Naive thymus-derived CD4-positive, alpha-beta T cell (primary cell): ENCODE measurements around the gene ZNF76. TPM values are rescaled to one million over a fixed set of nuclear protein-coding genes. Genes with fewer than 3 reads are reported as not detected.

ENCODE experiments used
- ATAC-seq: fragments of 150-1000 bp; cut with Tn5 transposase; 2 replicates; pipeline ENCODE4 v1.10.0; 2021; ENCODE audit warnings: mild to moderate bottlenecking, moderate library complexity
- CTCF ChIA-PET: fragments of 350-600 bp; sonication (Branson Sonifier 250); formaldehyde crosslinking; loops from one replicate; lab custom pipeline; 2021; ENCODE audit warnings: antibody characterized with exemption; lab: Charles Lee
- POLR2A ChIA-PET: fragments of 350-600 bp; sonication (Branson Sonifier 250); formaldehyde crosslinking; loops from one replicate; lab custom pipeline; 2021; ENCODE audit warnings: antibody characterized with exemption, inconsistent platforms; lab: Charles Lee
- DNase-seq, 9 donors: peaks; one replicate each; pipeline versions ENCODE4 v3.0.0 to v3.0.0-alpha.2; 2020 to 2022; ENCODE audit warnings: mixed read lengths in 1 of 9
- H3K27ac ChIP-seq: one replicate; pipeline ENCODE4 v1.7.0; 2013; ENCODE audit warnings: mild to moderate bottlenecking, low read depth, low read length, moderate library complexity
- H3K27me3 ChIP-seq, 2 donors: one replicate each; pipeline ENCODE4 v1.7.0; 2013; ENCODE audit warnings: low read length in 2 of 2, mild to moderate bottlenecking in 2 of 2, moderate library complexity in 2 of 2; ENCODE audit not compliant: control insufficient read depth in 2 of 2, insufficient read depth in 2 of 2
- H3K36me3 ChIP-seq, 3 experiments: 1 replicate in 2 of 3; 2 replicates in 1 of 3; pipeline ENCODE4 v1.7.0; 2013; ENCODE audit warnings: low read length in 3 of 3, mild to moderate bottlenecking in 3 of 3, moderate library complexity in 1 of 3; ENCODE audit not compliant: insufficient read depth in 3 of 3, control insufficient read depth in 2 of 3
- H3K4me1 ChIP-seq, 2 donors: one replicate each; pipeline ENCODE4 v1.7.0; 2013; ENCODE audit warnings: low read length in 2 of 2, mild to moderate bottlenecking in 2 of 2, moderate library complexity in 1 of 2; ENCODE audit not compliant: control insufficient read depth in 2 of 2, insufficient read depth in 2 of 2
- H3K4me3 ChIP-seq: 2 replicates; pipeline ENCODE4 v1.7.0; 2013; ENCODE audit warnings: mild to moderate bottlenecking, low read length
- H3K9me3 ChIP-seq, 3 experiments: 1 replicate in 2 of 3; 2 replicates in 1 of 3; pipeline ENCODE4 v1.7.0; 2013; ENCODE audit warnings: low read length in 3 of 3; ENCODE audit not compliant: control insufficient read depth in 2 of 3
- H3K27ac Mint-ChIP-seq, 9 donors: one replicate each; pipeline ENCODE4 v1.8.0; 2020 to 2022; ENCODE audit warnings: mixed read lengths in 9 of 9, mild to moderate bottlenecking in 8 of 9, moderate library complexity in 5 of 9, inconsistent platforms in 2 of 9
- H3K27me3 Mint-ChIP-seq, 5 donors: one replicate each; pipeline ENCODE4 v1.8.0; 2021 to 2022; ENCODE audit warnings: mixed read lengths in 5 of 5, mild to moderate bottlenecking in 1 of 5
- H3K36me3 Mint-ChIP-seq, 5 donors: one replicate each; pipeline ENCODE4 v1.8.0; 2020 to 2022; ENCODE audit warnings: mixed read lengths in 5 of 5, mild to moderate bottlenecking in 3 of 5, inconsistent platforms in 1 of 5
- H3K4me1 Mint-ChIP-seq, 7 donors: one replicate each; pipeline ENCODE4 v1.8.0; 2020 to 2022; ENCODE audit warnings: mixed read lengths in 7 of 7, mild to moderate bottlenecking in 3 of 7, inconsistent platforms in 1 of 7
- H3K4me3 Mint-ChIP-seq, 10 donors: one replicate each; pipeline ENCODE4 v1.8.0; 2020 to 2022; ENCODE audit warnings: mild to moderate bottlenecking in 10 of 10, mixed read lengths in 10 of 10, moderate library complexity in 6 of 10, inconsistent platforms in 2 of 10
- H3K9me3 Mint-ChIP-seq, 11 donors: one replicate each; pipeline ENCODE4 v1.8.0; 2020 to 2022; ENCODE audit warnings: mixed read lengths in 11 of 11, mild to moderate bottlenecking in 4 of 11, inconsistent platforms in 1 of 11, moderate library complexity in 1 of 11
- intact Hi-C, 2 donors: fragments of 100-400 bp; cut with micrococcal nuclease; formaldehyde crosslinking; loops; one replicate each; pipeline ENCODE4 v1.15.1; 2023
- polyA plus RNA-seq, 2 donors: library from polyadenylated mRNA; unstranded; fragments of 300-500 nt; fragmentation: Illumina TruSeq; gene quantifications; one replicate each; pipeline ENCODE4 v1.2.3, GENCODE V29; 2021
- total RNA-seq, 6 experiments: library from RNA in 5 of 6; stranded (reverse) in 5 of 6; gene quantifications; 1 replicate in 5 of 6; 2 replicates in 1 of 6; pipeline ENCODE4 v1.2.3 and lab custom pipeline; 2021 to 2026

ZNF76 gene
- total and polyA plus RNA-seq, 7 experiments from 2014 or later, result 20.6 to 110 (median 76.1) TPM

DNA sequence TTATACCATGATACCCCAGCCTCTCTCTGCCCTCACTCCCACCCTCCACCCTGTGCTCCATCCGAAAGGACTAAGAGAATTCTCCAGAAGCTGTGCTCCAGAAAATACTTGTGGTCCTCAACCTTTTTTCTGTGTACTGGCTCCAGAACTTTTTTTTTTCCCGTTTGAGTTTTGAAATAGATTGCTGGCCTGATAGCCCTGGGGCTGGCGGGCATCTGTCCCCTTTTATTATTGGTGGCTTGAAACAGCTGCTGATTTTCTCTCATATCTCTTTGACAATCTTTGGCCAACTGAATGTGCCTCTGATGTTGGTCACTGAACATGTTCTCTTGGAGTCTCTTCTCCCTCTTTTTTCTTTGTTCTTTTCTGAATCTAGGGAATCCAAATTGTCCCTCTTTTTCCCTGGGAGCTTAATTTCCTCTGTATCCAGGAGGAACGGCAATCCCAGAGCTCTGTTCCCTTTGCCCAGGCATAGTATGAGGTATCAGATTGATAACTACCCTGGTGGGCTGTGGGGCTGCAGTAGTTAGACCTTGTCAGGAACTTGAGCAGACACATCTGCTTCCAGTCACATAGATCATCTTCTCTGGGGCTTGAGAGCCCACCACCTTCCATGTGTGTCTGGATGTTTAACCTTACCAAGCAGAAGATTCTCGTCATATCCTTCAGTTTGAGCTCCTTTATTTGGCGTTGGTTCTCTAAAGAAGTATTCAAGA is 84.5 kb downstream of the ZNF76 start:
- H3K36me3 Mint-ChIP-seq, result peaks cover 3 to 19% (median 17%) of the 10 kb centered on the region in 5 donors
- Histone ChIP-seq H3K9me3 (no peaks in the 10 kb centered on the region), H3K36me3 (peaks cover 0 to 7% (median 0%) of the 10 kb centered on the region in 3 experiments), H3K4me1 (peaks cover 30 to 47% of the 10 kb centered on the region in 2 donors), H3K27me3 (no peaks in the 10 kb centered on the region), H3K4me3 (peak overlapping the region; percentile 70), H3K27ac (peak overlapping the region; percentile 97)
- POLR2A ChIA-PET, result interaction anchor here (0.6 to 5.7 kb wide), 16 partner anchors 9 to 128 kb away, joined by 3 to 47 read pairs (median 4); partner anchors contain the start of genes DEF6, FANCE and RPL10A
- CTCF ChIA-PET, result interaction anchor here (0.7 to 5.0 kb wide), 14 partner anchors 9 to 395 kb away, joined by 3 to 99 read pairs (median 3); partner anchors contain the start of genes FANCE and RPL10A
- H3K27ac Mint-ChIP-seq, result peak overlapping the region; percentile 53 to 98 (median 95)
- no peak for ATAC-seq
- intact Hi-C loops, result loop anchor here (2.0 kb wide), 3 partner anchors 71 to 393 kb away; partner anchors contain the start of gene ARMC12 (in 1 of the 2)
- no peaks in the 10 kb centered on the region for H3K27me3 Mint-ChIP-seq
- peaks cover 48 to 64% (median 58%) of the 10 kb centered on the region in 7 donors for H3K4me1 Mint-ChIP-seq
- no peak for DNase-seq
- H3K9me3 Mint-ChIP-seq, result peaks cover 0 to 2% (median 0%) of the 10 kb centered on the region in 11 donors
- peak overlapping the region; percentile 88 to 100 (median 98) for H3K4me3 Mint-ChIP-seq

Other genes starting within 250 kb of the ZNF76 start
- gene TCP11, start 118.4 kb upstream of the ZNF76 start, total RNA-seq, result not detected
- not detected for gene TCP11, start 118.4 kb upstream of the ZNF76 start, polyA plus RNA-seq
- not detected for gene SCUBE3, start 45.8 kb upstream of the ZNF76 start, total RNA-seq
- gene SCUBE3, start 45.8 kb upstream of the ZNF76 start, polyA plus RNA-seq, result under 1 TPM; 0.05 to 0.12 TPM
- gene DEF6, start 38.1 kb downstream of the ZNF76 start, total RNA-seq, result 100 to 1,000 TPM; 219 to 250 (median 225) TPM
- gene DEF6, start 38.1 kb downstream of the ZNF76 start, polyA plus RNA-seq, result 100 to 1,000 TPM; 113 to 234 TPM
- gene PPARD, start 82.8 kb downstream of the ZNF76 start, total RNA-seq, result 10 to 100 TPM; 29.3 to 47.1 (median 36.0) TPM
- 10 to 100 TPM in 1 of 2 donors, 1 to 10 TPM in 1; 7.3 to 20.2 TPM for gene PPARD, start 82.8 kb downstream of the ZNF76 start, polyA plus RNA-seq
- gene FANCE, start 192.6 kb downstream of the ZNF76 start, total RNA-seq, result 10 to 100 TPM in 1 of 5 experiments, 1 to 10 TPM in 4; 3.1 to 12.0 (median 6.4) TPM
- 1 to 10 TPM; 3.4 to 7.5 TPM for gene FANCE, start 192.6 kb downstream of the ZNF76 start, polyA plus RNA-seq
- gene RPL10A, start 208.7 kb downstream of the ZNF76 start, total RNA-seq, result 1,000 to 10,000 TPM; 1,380 to 2,381 (median 2,302) TPM
- gene RPL10A, start 208.7 kb downstream of the ZNF76 start, polyA plus RNA-seq, result 1,000 to 10,000 TPM; 1,203 to 1,279 TPM
- gene TEAD3, start 237.3 kb downstream of the ZNF76 start, total RNA-seq, result under 1 TPM in 3 of 5 experiments, not detected in 2; 0.16 to 0.27 (median 0.24) TPM
- gene TEAD3, start 237.3 kb downstream of the ZNF76 start, polyA plus RNA-seq, result under 1 TPM in 1 of 2 donors, not detected in 1; 0.10 TPM